ACC112 (cell line): Measurements from ENCODE around the gene FGF16.
"Not testable (repeated sequence)": the region's sequence is repeated elsewhere in the genome, so short reads cannot be mapped to it uniquely, and the experiment has no call there.

ENCODE experiments used
- H2AFZ ChIP-seq: fragments of 200-600 bp; sonication (generic); one replicate; pipeline ENCODE4 v1.6.0; 2017; ENCODE audit warnings: antibody characterized with exemption, low read length; ENCODE audit not compliant: unreplicated experiment
- H3K27ac ChIP-seq: fragments of 200-600 bp; sonication (generic); 2 replicates; pipeline ENCODE4 v1.5.1; 2014; ENCODE audit warnings: low read depth, mild to moderate bottlenecking, antibody characterized with exemption, low read length, moderate library complexity
- H3K27me3 ChIP-seq: fragments of 200-600 bp; sonication (generic); 2 replicates; pipeline ENCODE4 v1.6.1; 2014; ENCODE audit warnings: mild to moderate bottlenecking, antibody characterized with exemption, low read length, moderate library complexity, mixed read lengths; ENCODE audit not compliant: insufficient read depth
- H3K36me3 ChIP-seq: fragments of 200-600 bp; sonication (generic); 2 replicates; pipeline ENCODE4 v1.6.1; 2016; ENCODE audit warnings: mild to moderate bottlenecking, antibody characterized with exemption, low read length, moderate library complexity, mixed read lengths; ENCODE audit not compliant: insufficient read depth
- H3K4me1 ChIP-seq: fragments of 200-600 bp; sonication (generic); one replicate; pipeline ENCODE4 v1.6.1; 2016; ENCODE audit warnings: low read length, mixed read lengths; ENCODE audit not compliant: insufficient read depth, unreplicated experiment, control insufficient read depth
- H3K4me3 ChIP-seq: fragments of 200-600 bp; sonication (generic); 2 replicates; pipeline ENCODE4 v1.5.1; 2014; ENCODE audit warnings: mild to moderate bottlenecking, low read depth, low read length
- H3K79me2 ChIP-seq: fragments of 200-600 bp; sonication (generic); one replicate; pipeline ENCODE4 v1.6.0; 2016; ENCODE audit warnings: low read length; ENCODE audit not compliant: control insufficient read depth, unreplicated experiment, insufficient read depth

The FGF16 gene

DNA sequence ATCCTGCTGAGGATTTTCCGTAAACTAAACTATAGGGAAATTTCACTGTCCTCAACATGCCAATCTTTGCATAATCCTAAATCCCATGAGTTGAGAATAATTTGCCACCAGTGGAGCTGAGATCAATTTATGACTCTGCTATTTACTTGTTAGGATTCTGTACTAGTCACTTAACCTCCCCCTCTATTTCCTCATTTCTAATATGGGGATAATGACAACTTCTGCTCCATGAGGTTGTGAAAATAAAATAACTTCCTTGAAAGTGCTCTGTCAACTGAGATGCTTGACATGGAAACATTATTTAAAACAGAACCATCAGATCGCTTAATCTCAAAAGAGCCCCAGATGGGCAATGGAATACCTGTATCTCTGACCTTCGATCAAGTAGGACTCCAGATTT is 2.6 kb upstream of the FGF16 start:
- H3K4me1 ChIP-seq = peaks cover 22% of the 10 kb centered on the region
- H3K27ac ChIP-seq = no peak overlapping the region
- no peak overlapping the region for H2AFZ ChIP-seq
- no peak overlapping the region for H3K4me3 ChIP-seq
- no peaks in the 10 kb centered on the region for H3K27me3 ChIP-seq
- H3K36me3 ChIP-seq = no peaks in the 10 kb centered on the region
- H3K79me2 ChIP-seq = no peaks in the 10 kb centered on the region

- peaks cover 34% of the 10 kb centered on the region for H3K4me1 ChIP-seq
- no peak overlapping the region for H2AFZ ChIP-seq
- H3K27ac ChIP-seq = no peak overlapping the region
- H3K4me3 ChIP-seq = peak overlapping the region; percentile 47; the same call in 1 of the 2 replicates
- H3K79me2 ChIP-seq = no peaks in the 10 kb centered on the region
- H3K36me3 ChIP-seq = no peaks in the 10 kb centered on the region
- no peaks in the 10 kb centered on the region for H3K27me3 ChIP-seq
Observed at GRCh38 chrX:77446029-77446585, 1.1 kb upstream of the FGF16 start.

DNA sequence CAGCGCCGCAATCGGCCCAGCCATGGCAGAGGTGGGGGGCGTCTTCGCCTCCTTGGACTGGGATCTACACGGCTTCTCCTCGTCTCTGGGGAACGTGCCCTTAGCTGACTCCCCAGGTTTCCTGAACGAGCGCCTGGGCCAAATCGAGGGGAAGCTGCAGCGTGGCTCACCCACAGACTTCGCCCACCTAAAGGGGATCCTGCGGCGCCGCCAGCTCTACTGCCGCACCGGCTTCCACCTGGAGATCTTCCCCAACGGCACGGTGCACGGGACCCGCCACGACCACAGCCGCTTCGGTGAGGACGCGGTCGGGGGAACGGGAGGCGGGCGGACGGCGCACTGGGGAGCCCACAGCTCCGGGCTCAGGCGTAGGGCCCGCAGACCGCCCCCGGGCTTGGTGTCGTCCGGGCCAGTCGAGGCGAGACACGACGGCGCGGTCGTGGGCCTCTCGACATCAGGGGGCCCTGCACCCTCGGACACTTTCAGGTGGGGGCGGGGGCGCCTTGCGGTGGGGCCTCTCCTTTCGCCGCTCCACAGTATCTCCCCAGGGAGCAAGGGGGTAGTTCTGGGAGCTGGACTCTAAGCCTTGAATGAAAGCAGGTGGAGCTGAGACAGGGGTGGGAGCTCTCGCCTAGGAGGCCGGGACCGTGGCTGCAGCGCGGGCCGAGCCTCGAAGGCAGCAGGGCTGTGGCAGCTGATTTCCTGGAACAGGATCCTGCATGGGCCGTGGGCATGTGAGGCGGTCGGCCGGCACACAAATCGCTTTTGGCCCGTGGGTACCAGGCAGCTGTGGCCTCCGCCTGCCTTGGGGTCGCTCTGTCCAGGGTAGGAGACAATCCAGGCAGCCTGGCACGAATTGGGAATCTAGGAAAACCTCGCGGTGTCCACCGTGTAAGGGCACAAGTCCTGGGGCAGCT is 722 bp downstream of the FGF16 start:
- Histone ChIP-seq H2AFZ (no peak overlapping the region), H3K27me3 (no peaks in the 10 kb centered on the region), H3K79me2 (no peaks in the 10 kb centered on the region), H3K27ac (no peak overlapping the region), H3K36me3 (no peaks in the 10 kb centered on the region), H3K4me1 (peaks cover 25% of the 10 kb centered on the region), H3K4me3 (peak overlapping the region; percentile 60; the same call in 1 of the 2 replicates)

- no peak overlapping the region for H2AFZ ChIP-seq
- H3K27me3 ChIP-seq = no peaks in the 10 kb centered on the region
- no peaks in the 10 kb centered on the region for H3K79me2 ChIP-seq
Observed at GRCh38 chrX:77450415-77450814, 3.2 kb downstream of the FGF16 start.

GRCh38 chrX:77450996-77451395 is 3.8 kb downstream of the FGF16 start:
- H3K79me2 ChIP-seq = no peaks in the 10 kb centered on the region
- no peak overlapping the region for H3K4me3 ChIP-seq
- H3K4me1 ChIP-seq = peaks cover 19% of the 10 kb centered on the region
- H3K36me3 ChIP-seq = no peaks in the 10 kb centered on the region
- no peaks in the 10 kb centered on the region for H3K27me3 ChIP-seq
- peak overlapping the region; percentile 37; the same call in 1 of the 2 replicates for H3K27ac ChIP-seq
- no peak overlapping the region for H2AFZ ChIP-seq

More at GRCh38 chrX:77450415-77450814, 3.2 kb downstream of the FGF16 start:
- peaks cover 19% of the 10 kb centered on the region for H3K4me1 ChIP-seq
- H3K36me3 ChIP-seq = no peaks in the 10 kb centered on the region
- no peak overlapping the region for H3K4me3 ChIP-seq
- H3K27ac ChIP-seq = 0 out of 2 replicates have a peak overlapping the region, but pooled peaks have one; percentile 13

DNA sequence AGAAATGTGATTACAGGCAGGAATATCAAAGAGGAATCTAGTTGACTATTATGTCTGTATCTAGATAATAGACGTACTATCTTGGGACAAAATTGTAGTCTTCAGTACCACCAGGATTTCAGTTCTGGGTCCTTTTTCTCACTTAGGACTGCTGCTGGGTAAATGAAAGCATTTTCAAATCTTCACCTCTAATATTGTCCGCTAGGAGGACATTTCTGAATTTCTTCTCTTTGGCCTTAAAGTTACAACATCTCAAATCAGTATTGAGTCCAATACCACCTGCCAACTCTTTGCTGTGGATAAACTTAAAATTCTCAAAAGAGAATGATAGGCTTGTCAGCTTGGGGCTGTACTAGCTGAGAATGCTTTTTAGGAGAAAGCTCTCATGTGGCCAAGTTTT is 6.0 kb downstream of the FGF16 start:
- Histone ChIP-seq H3K79me2 (no peaks in the 10 kb centered on the region), H3K4me1 (peaks cover 19% of the 10 kb centered on the region), H2AFZ (no peak overlapping the region), H3K4me3 (no peak overlapping the region), H3K27ac (no peak overlapping the region), H3K36me3 (no peaks in the 10 kb centered on the region), H3K27me3 (no peaks in the 10 kb centered on the region)

DNA sequence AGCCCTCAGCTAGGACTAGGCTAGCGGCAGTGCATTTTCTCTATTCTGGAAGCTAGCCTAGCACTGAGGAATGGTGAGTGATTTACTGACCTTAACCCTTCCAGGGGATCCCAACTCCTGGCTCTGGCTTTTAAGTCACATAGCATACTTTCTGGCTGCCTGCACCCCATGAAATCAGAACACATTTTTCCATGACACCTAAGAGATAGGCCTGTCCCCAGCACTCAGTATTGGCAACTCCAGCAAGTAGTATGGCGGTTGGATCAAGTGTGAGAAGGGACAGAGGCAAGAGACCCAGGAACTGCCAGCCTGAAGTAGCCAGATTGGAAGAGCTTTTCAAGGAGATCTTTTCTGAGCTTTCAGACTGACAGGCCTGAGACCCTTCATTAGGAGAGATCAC is 8.2 kb downstream of the FGF16 start:
- no peaks in the 10 kb centered on the region for H3K79me2 ChIP-seq
- H3K4me1 ChIP-seq = peaks cover 12% of the 10 kb centered on the region
- H3K27me3 ChIP-seq = no peaks in the 10 kb centered on the region
- no peaks in the 10 kb centered on the region for H3K36me3 ChIP-seq
- H3K27ac ChIP-seq = no peak overlapping the region
- H2AFZ ChIP-seq = no peak overlapping the region
- no peak overlapping the region for H3K4me3 ChIP-seq

- H3K36me3 ChIP-seq = no peaks in the 10 kb centered on the region
- H2AFZ ChIP-seq = no peak overlapping the region
- no peak overlapping the region for H3K4me3 ChIP-seq
- H3K4me1 ChIP-seq = no peaks in the 10 kb centered on the region
- H3K79me2 ChIP-seq = no peaks in the 10 kb centered on the region
- H3K27ac ChIP-seq = no peak overlapping the region
- no peaks in the 10 kb centered on the region for H3K27me3 ChIP-seq
Observed at GRCh38 chrX:77484045-77484444, 36.9 kb downstream of the FGF16 start.

- H3K36me3 ChIP-seq = no peaks in the 10 kb centered on the region
- no peaks in the 10 kb centered on the region for H3K27me3 ChIP-seq
- no peak overlapping the region for H3K27ac ChIP-seq
- H3K4me3 ChIP-seq = no peak overlapping the region
- H3K4me1 ChIP-seq = no peaks in the 10 kb centered on the region
- no peaks in the 10 kb centered on the region for H3K79me2 ChIP-seq
- H2AFZ ChIP-seq = no peak overlapping the region
Observed at GRCh38 chrX:77493677-77494553, 46.7 kb downstream of the FGF16 start.

DNA sequence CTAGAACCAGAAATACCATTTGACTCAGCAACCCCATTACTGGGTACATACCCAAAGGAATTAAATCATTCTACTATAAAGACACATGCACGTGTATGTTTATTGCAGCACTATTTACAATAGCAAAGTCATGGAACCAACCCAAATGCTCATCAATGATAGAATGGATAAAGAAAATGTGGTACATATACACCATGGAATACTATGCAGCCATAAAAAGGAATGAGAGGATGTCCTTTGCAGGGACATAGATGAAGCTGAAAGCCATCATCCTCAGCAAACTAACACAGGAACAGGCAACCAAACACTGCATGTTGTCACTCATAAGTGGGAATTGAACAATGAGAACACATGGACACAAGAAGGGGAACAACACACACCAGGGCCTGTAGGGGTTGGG is 53.0 kb downstream of the FGF16 start:
- not testable (repeated sequence) for H3K27ac ChIP-seq, H3K36me3 ChIP-seq, H3K27me3 ChIP-seq, H3K79me2 ChIP-seq, H3K4me3 ChIP-seq, H2AFZ ChIP-seq
- H3K4me1 ChIP-seq = peaks cover 10% of the 10 kb centered on the region
